HG02852 (cell line): ENCODE measurements around the gene EFCAB3.
"Not testable (repeated sequence)": the region's sequence is repeated elsewhere in the genome, so short reads cannot be mapped to it uniquely, and the experiment has no call there.

Experiments used
- ATAC-seq: cut with Tn5 transposase; IDR thresholded peaks from one replicate; pipeline ENCODE4 v1.9.1; 2021; ENCODE audit warnings: mild to moderate bottlenecking, moderate library complexity; ENCODE audit not compliant: unreplicated experiment

Gene EFCAB3

DNA sequence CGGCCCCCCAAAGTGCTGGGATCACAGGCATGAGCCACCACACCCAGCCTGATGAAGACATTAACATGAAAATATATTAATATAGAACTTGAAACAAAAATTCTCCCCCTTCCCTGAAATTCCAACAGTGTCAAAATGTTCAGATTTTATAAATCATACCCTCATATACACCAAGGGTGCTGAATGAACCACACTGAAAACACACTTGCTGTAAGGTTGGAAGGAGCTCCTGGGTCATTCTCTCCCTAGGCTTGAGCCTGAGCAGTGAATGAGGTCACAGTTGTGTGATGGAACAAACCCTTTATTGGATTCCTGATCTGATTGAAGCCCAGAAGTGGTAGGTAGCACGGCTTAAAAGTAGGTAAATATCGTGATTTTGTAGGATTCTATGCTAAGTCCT lies at the start of gene EFCAB3:
TSS of gene EFCAB3 (plus strand) at position 301 of the 400 bp plus-strand sequence. CDS start 2,427 bp downstream, outside the sequence.
- no peak for ATAC-seq

GRCh38 chr17:62336527-62336926 lies 43.8 kb upstream of the EFCAB3 start:
- ATAC-seq: no peak

GRCh38 chr17:62343764-62344270 lies 36.5 kb upstream of the EFCAB3 start:
- no peak for ATAC-seq

GRCh38 chr17:62351176-62351575 lies 29.2 kb upstream of the EFCAB3 start:
- ATAC-seq: no peak

GRCh38 chr17:62366191-62366590 lies 14.2 kb upstream of the EFCAB3 start:
- ATAC-seq: no peak

DNA sequence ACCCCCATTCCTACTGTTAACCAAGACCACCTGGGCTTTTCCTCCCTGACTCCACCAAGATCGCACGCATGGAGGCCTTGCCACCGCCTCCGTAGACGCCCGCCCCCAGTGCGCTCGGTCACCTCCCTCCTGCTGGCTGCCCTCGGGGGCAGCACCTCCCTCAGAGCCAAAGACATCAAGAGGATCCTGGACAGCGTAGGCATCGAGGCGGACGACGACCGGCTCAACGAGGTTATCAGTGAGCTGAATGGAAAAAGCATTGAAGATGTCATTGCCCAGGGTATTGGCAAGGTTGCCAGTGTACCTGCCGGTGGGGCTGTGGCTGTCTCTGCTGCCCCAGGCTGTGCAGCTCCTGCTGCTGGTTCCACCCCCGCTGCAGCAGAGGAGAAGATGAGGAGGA lies 1.2 kb downstream of the EFCAB3 start:
- ATAC-seq: no peak

GRCh38 chr17:62388856-62389255 lies 8.5 kb downstream of the EFCAB3 start:
- no peak for ATAC-seq

DNA sequence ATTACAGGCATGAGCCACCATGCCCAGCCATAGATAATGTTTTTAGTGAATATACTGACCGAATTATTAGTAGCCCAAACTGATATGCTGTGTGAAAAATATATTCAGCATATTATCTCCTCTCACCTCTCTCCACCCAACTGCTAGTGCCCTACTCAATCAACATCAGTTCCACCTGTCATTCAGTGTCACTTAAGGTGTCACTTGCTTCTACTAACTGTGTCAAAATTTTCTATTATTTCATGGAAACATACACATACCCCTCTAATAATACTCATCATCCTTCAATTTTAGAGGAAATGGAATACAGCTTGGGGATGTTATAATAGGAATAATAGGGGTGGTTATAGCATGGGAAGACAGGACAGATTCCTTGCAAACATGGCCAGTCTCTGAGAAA lies 12.6 kb downstream of the EFCAB3 start:
- ATAC-seq: no peak

GRCh38 chr17:62398891-62399290 lies 18.5 kb downstream of the EFCAB3 start:
- ATAC-seq: no peak

DNA sequence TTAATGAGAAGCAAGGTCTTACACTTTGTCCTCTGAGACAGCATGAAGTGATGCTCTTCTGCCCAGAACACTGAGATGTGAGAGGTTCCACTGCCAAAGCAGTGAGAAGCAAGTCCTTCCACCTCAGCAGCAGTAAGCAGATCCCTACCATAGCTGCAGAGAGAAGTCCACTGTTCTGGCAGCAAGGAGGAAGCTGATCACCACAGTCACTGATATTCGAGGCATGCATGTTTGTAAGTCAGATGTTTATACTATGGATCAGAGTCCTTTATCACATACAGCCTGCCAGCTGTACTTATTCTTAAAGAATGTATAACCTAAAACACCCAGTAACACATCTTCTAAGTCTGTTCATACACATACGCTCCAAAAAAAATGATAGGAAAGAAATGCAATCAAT lies 25.1 kb downstream of the EFCAB3 start:
- no peak for ATAC-seq

GRCh38 chr17:62413090-62413489 lies 32.7 kb downstream of the EFCAB3 start:
- ATAC-seq: not testable (repeated sequence)

DNA sequence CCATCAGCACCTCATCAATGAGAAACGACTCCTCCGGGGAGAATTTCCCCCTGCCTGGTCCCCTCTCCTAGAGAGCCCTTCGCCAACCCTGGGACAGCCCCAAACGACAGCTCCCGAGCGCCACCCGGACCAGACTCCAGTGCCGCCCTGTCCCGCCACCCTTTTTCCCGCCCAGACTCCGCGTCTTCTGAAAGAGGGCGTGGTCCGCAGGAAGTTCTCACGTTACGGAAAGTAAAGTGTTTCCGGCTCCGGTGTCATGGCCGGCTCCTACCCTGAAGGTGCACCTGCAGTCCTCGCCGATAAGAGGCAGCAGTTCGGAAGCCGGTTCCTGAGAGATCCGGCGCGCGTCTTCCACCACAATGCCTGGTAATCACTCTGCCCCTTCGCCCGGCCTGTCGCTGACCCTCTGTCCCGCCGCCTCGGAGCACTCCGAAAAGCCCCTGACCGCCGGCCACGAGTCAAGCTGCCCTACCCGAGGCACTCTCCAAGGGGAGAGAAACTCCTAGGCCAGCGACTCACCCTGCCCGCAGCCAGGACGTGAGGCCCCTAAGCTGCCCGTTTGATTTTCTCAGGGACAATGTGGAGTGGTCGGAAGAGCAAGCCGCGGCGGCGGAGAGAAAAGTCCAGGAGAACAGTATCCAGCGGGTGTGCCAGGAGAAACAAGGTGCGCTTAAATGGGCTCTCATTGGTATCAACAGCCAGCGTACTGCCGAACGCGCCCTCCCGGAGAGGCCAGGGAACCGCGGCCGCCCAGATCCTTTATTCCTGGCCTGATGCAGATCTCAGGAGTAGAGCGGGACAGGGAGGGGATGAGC lies 43.5 kb downstream of the EFCAB3 start, which contains the start of gene METTL2A:
TSS of gene METTL2A (plus strand) at position 251 of the 815 bp plus-strand sequence. CDS start at position 257, 6 bp downstream.
- ATAC-seq: peak; percentile 90

GRCh38 chr17:62426214-62426613 lies 45.9 kb downstream of the EFCAB3 start:
- ATAC-seq: not testable (repeated sequence)

GRCh38 chr17:62435251-62435650 lies 54.9 kb downstream of the EFCAB3 start:
- not testable (repeated sequence) for ATAC-seq

DNA sequence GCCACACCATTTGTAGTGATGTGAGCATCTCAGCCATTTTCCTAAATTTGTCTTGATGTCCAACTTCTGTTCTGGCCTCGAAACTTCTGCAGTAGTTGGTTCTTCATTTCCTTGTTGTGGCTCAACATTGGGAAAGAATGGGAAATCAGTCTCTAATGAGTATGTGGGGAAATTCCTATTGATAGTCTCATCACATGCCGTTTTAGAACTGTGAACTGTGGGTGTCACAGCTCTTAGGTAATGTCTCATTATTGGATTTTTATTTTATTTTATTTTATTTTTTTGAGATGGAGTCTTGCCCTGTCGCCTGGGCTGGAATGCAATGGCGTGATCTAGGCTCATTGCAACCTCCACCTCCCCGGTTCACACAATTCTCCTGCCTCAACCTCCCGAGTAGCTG lies 60.8 kb downstream of the EFCAB3 start:
- ATAC-seq: not testable (repeated sequence)

DNA sequence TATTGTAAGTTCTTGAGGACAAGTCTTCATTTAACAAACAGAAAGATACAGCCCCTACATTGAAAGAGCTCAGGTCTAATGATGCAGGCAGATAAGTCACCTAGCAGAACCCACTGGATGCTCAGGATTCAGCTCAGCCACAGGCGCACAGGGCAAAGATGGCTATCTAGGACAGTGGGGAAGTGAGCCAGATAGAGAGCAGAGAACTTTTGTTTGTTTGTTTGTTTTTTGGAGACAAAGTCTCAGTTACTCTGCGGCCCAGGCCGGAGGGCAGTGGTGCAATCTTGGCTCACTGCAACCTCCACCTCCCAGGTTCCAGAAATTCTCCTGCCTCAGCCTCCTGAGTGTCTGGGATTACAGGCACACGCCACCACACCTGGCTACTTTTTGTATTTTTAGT lies 63.7 kb downstream of the EFCAB3 start:
- ATAC-seq: no peak

- ATAC-seq: not testable (repeated sequence)
These were observed 65.4 kb downstream of the EFCAB3 start for GRCh38 chr17:62445791-62446190.

GRCh38 chr17:62452195-62452594 lies 71.8 kb downstream of the EFCAB3 start:
- not testable (repeated sequence) for ATAC-seq

DNA sequence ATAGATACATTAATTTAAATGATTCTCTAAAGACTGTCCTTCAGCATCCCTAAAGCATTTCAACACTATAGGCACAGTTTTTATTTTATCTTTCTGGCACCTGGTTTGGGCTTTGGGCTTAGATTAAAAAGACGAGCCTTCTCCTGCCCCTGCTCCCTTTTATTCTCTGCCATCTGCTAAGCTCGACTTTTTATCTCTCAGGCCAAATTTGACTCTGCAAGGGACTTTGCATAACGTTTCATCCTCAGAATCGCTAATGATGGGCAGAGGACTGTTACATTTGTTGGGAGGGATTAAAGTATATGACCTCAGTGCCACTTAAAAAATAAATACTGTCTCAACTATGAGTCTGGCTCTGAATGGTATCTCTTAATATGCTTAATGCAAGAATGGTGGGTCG lies 72.7 kb downstream of the EFCAB3 start:
- not testable (repeated sequence) for ATAC-seq

DNA sequence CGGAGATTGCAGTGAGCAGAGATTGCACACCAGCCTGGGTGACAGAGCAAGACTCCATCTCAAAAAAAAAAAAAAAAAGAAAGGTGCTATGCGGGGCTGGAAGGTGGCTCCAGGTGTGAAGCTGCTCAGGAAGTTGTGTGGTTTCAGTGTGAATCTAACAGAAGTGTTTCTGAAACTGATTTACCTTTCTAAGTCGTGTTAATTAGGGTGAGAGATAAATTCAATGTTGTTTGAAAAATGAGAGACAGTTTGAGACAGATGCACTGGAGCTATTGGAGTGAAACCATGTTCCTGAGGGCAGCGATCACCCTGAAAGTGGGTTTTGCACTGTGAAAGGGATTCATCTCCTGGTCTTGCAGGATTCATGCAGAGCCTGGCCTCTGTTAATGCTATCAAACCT lies 73.3 kb downstream of the EFCAB3 start:
- not testable (repeated sequence) for ATAC-seq

DNA sequence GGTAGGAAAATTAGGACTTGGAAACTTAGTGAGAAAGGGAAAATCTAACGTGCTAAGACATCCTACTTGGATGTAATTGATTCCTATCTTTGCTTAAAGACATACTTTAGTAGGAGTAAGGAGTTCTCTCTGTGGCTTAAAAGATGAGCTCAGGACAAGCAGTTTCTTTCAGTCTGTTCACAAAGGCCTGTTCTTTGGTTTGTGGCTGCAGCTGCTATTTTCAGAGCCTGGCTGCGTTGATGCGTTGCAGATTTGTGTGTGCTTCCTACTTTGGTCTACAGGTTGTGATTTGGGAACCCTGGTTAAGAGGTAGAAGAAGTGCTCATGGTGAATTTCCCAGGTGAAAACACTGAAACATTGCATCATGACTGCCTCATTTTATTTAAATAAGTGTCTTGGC lies 73.8 kb downstream of the EFCAB3 start:
- ATAC-seq: peak; percentile 67

DNA sequence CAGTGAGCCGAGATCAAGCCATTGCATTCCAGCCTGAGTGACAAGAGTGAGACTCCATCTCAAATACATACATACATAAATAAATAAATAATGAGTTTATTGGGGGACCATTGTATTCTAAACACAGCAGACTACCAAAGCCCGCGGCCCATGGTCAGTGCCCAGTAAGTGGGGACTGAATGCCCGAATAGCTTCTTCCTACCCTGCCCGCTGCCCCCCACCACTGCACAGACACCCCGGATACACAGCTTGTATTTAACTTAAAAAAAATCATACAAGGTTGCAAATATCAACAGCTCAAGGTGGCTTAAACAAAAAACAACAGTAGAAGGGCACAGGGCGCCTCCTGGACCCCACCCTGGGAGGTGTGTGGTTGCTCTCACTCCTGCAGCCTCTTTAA lies 75.7 kb downstream of the EFCAB3 start:
- no peak for ATAC-seq
